HCT116 (cell line): ENCODE measurements around the gene VTI1A. TPM values are rescaled to one million over a fixed set of nuclear protein-coding genes. Genes with fewer than 3 reads are reported as not detected.

Experiments
- ATAC-seq: fragments of 200-7000 bp; cut with Tn5 transposase; 2 replicates; pipeline ENCODE4 v1.9.1; 2020; ENCODE audit warnings: mild to moderate bottlenecking, moderate library complexity
- BruUV-seq: library from RNA; stranded (reverse); fragments of 400-500 nt; replicated peaks from 2 replicates; lab custom pipeline; 2021; lab: Mats Ljungman, UMichigan
- CTCF ChIA-PET: fragments of 300-600 bp; sonication (Branson Sonifier 250); formaldehyde crosslinking; loops from one replicate; lab custom pipeline; 2021; ENCODE audit warnings: antibody characterized with exemption; lab: Charles Lee
- POLR2A ChIA-PET: fragments of 300-600, 350-600 bp; sonication (Branson Sonifier 250); formaldehyde crosslinking; loops from one replicate; lab custom pipeline; 2021; ENCODE audit warnings: antibody characterized with exemption; lab: Charles Lee
- RAD21 ChIA-PET, 2 experiments: fragments of 300-600 bp; sonication (Branson Sonifier 250); formaldehyde crosslinking; loops; one replicate each; lab custom pipeline; 2023; ENCODE audit warnings: low total read pairs in 2 of 2; ENCODE audit not compliant: uncharacterized antibody in 2 of 2, unreplicated experiment in 2 of 2, low non-redundant PET in 1 of 2; lab: Charles Lee
- DNase-seq: peaks from one replicate; pipeline ENCODE4 v3.0.0-alpha.2; 2010; ENCODE audit warnings: low read depth, low spot score
- H2AFZ ChIP-seq: fragments of 200-600 bp; shearing (Covaris generic), sonication (generic); 2 replicates; pipeline ENCODE4 v1.6.1; 2017; ENCODE audit warnings: low read depth, mixed run types, mixed read lengths, antibody characterized with exemption, low read length; ENCODE audit not compliant: poor library complexity, severe bottlenecking
- H3K27ac ChIP-seq: 2 replicates; pipeline ENCODE4 v1.5.1; 2012; ENCODE audit warnings: low read depth, low read length
- H3K27me3 ChIP-seq: fragments of 200-600 bp; sonication (generic); 2 replicates; pipeline ENCODE4 v1.6.1; 2016; ENCODE audit warnings: mixed run types, low read length, mixed read lengths; ENCODE audit not compliant: insufficient read depth
- H3K36me3 ChIP-seq, 2 experiments: fragments of 200-500 bp in 1 of 2; fragments of 200-600 bp in 1 of 2; sonication (Bioruptor generic) in 1 of 2; sonication (generic) in 1 of 2; 2 replicates each; pipeline versions ENCODE4 v1.5.1 to v1.6.1; 2014 to 2016; ENCODE audit warnings: low read length in 2 of 2, inconsistent platforms in 1 of 2, mixed read lengths in 1 of 2, mixed run types in 1 of 2; ENCODE audit not compliant: insufficient read depth in 2 of 2, control insufficient read depth in 1 of 2
- H3K4me1 ChIP-seq, 2 experiments: fragments of 200-600 bp in 1 of 2; sonication (generic) in 1 of 2; 2 replicates each; pipeline versions ENCODE4 v1.5.1 to v1.6.1; 2012 to 2017; ENCODE audit warnings: low read length in 2 of 2, inconsistent platforms in 1 of 2, mild to moderate bottlenecking in 1 of 2, mixed read lengths in 1 of 2, mixed run types in 1 of 2, moderate library complexity in 1 of 2; ENCODE audit not compliant: insufficient read depth in 2 of 2, control insufficient read depth in 1 of 2
- H3K4me2 ChIP-seq: fragments of 200-600 bp; sonication (generic); 2 replicates; pipeline ENCODE4 v1.6.1; 2017; ENCODE audit warnings: mixed run types, low read length, mixed read lengths
- H3K4me3 ChIP-seq, 2 experiments: fragments of 200-600 bp in 1 of 2; sonication (generic) in 1 of 2; replicated peaks in 1 of 2; 2 replicates each; pipeline ENCODE4 v1.5.1; 2011 to 2016; ENCODE audit warnings: low read length in 2 of 2, control low read depth in 1 of 2, low read depth in 1 of 2, mild to moderate bottlenecking in 1 of 2, mixed read lengths in 1 of 2, mixed run types in 1 of 2
- H3K79me2 ChIP-seq: fragments of 200-600 bp; sonication (generic); 2 replicates; pipeline ENCODE4 v1.6.1; 2017; ENCODE audit warnings: mild to moderate bottlenecking, mixed run types, low read length, moderate library complexity, mixed read lengths; ENCODE audit not compliant: insufficient read depth
- H3K9ac ChIP-seq: fragments of 200-600 bp; sonication (generic); 2 replicates; pipeline ENCODE4 v1.6.1; 2016; ENCODE audit warnings: low read length, mixed read lengths
- H3K9me2 ChIP-seq: fragments of 200-600 bp; sonication (generic), shearing (Covaris generic); 2 replicates; pipeline ENCODE4 v1.6.1; 2017; ENCODE audit warnings: mixed run types, mild to moderate bottlenecking, moderate library complexity; ENCODE audit not compliant: insufficient read depth
- H3K9me3 ChIP-seq, 2 experiments: fragments of 200-500 bp in 1 of 2; fragments of 200-600 bp in 1 of 2; sonication (Bioruptor generic) in 1 of 2; sonication (generic) in 1 of 2; 2 replicates each; pipeline ENCODE4 v1.6.1; 2014 to 2017; ENCODE audit warnings: low read length in 2 of 2, mixed read lengths in 2 of 2, inconsistent platforms in 1 of 2, low read depth in 1 of 2, mild to moderate bottlenecking in 1 of 2, mixed run types in 1 of 2, moderate library complexity in 1 of 2; ENCODE audit not compliant: control insufficient read depth in 1 of 2, insufficient read depth in 1 of 2
- H4K20me1 ChIP-seq: fragments of 200-600 bp; sonication (generic), shearing (Covaris generic); 2 replicates; pipeline ENCODE4 v1.6.1; 2017; ENCODE audit warnings: mixed run types, mild to moderate bottlenecking, moderate library complexity; ENCODE audit not compliant: insufficient read depth
- CBX3 ChIP-seq: IDR thresholded peaks from 2 replicates; pipeline ENCODE4 v1.6.1; 2012; ENCODE audit warnings: low read depth
- CEBPB ChIP-seq: IDR thresholded peaks from 2 replicates; pipeline ENCODE4 v1.6.1; 2012; ENCODE audit warnings: low read depth
- ELF1 ChIP-seq: IDR thresholded peaks from 2 replicates; pipeline ENCODE4 v1.6.1; 2012; ENCODE audit warnings: low read depth, borderline replicate concordance
- EZH2phosphoT487 ChIP-seq: fragments of 200-600 bp; IDR thresholded peaks from 2 replicates; pipeline ENCODE4 v1.6.1; 2018; ENCODE audit warnings: antibody characterized with exemption, borderline replicate concordance
- FOSL1 ChIP-seq: IDR thresholded peaks from 2 replicates; pipeline ENCODE4 v1.6.1; 2012; ENCODE audit warnings: low read depth
- JUND ChIP-seq: IDR thresholded peaks from 2 replicates; pipeline ENCODE4 v1.6.1; 2012
- POLR2AphosphoS5 ChIP-seq: IDR thresholded peaks from 2 replicates; pipeline ENCODE4 v1.6.1; 2011; ENCODE audit warnings: mild to moderate bottlenecking, low read depth, low read length, moderate library complexity
- REST ChIP-seq: IDR thresholded peaks from 2 replicates; pipeline ENCODE4 v1.6.1; 2012; ENCODE audit warnings: low read depth
- SIN3A ChIP-seq: IDR thresholded peaks from 2 replicates; pipeline ENCODE4 v1.6.1; 2012; ENCODE audit warnings: low read depth
- SRF ChIP-seq: IDR thresholded peaks from 2 replicates; pipeline ENCODE4 v1.6.1; 2012; ENCODE audit warnings: low read depth
- YY1 ChIP-seq: IDR thresholded peaks from 2 replicates; pipeline ENCODE4 v1.6.1; 2011; ENCODE audit warnings: low read length, low read depth, moderate library complexity, mild to moderate bottlenecking; ENCODE audit not compliant: insufficient replicate concordance; ENCODE audit errors: extremely low read depth
- ZFX ChIP-seq: fragments of 450-650 bp; IDR thresholded peaks from 2 replicates; pipeline ENCODE4 v1.6.1; 2017
- ZNF274 ChIP-seq: fragments of 200-500 bp; sonication (Bioruptor generic); IDR thresholded peaks from 2 replicates; pipeline ENCODE4 v1.6.1; 2014; ENCODE audit warnings: mild to moderate bottlenecking, low read depth, low read length, inconsistent platforms
- intact Hi-C: fragments of 100-400 bp; cut with micrococcal nuclease; formaldehyde crosslinking; loops from 2 replicates; pipeline ENCODE4 v1.10.0; 2022
- total RNA-seq: library from RNA; stranded (reverse); gene quantifications from one replicate; pipeline ENCODE4 v1.2.1, GENCODE V29; 2021; ENCODE audit not compliant: unreplicated experiment
- TF ChIP-seq, protein P1 (sequence below): IDR thresholded peaks from 2 replicates; pipeline ENCODE4 v1.6.1; 2011; ENCODE audit warnings: mild to moderate bottlenecking, low read length, moderate library complexity; ENCODE audit not compliant: insufficient replicate concordance; ENCODE audit errors: extremely low read depth

VTI1A gene
- total RNA-seq, 1 experiment from 2014 or later = 80.7 TPM

DNA sequence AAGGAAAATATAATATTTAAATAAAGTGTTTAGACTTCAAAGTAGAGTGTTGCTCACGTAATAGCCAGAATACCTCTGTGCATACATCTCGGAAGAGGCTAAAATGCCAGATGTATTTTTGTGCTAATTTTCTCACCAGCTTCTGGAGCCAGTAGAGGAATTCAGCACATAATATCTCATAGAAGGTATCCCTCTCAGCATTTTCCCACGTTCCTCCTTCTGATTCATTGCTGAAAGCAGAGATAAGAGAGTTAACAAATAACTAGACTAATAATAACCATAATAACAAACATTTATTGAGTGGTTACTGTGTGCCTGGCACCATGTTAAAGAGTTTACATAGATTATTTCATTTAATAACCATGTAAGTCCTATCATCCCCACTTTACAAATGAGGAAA lies 123.6 kb downstream of the VTI1A start:
- ChIA-PET RAD21 (interaction anchor here in 1 of 2 experiments (0.7 kb wide), 1 partner anchor 503 kb away, joined by 6 read pairs; no protein-coding TSS in a partner anchor), CTCF (no interaction called here), POLR2A (no interaction called here)
- no peaks in the 10 kb centered on the region for H4K20me1 ChIP-seq
- no peak overlapping the region for H3K4me3 ChIP-seq
- H3K79me2 ChIP-seq = peaks cover 51% of the 10 kb centered on the region
- no TSS peak for BruUV-seq
- ATAC-seq = no peak
- no peaks in the 10 kb centered on the region for H3K9me3 ChIP-seq
- H3K27me3 ChIP-seq = no peaks in the 10 kb centered on the region
- H3K36me3 ChIP-seq = no peaks in the 10 kb centered on the region; a peak in 1 of 4 replicates
- no peak for DNase-seq
- no peaks in the 10 kb centered on the region for H3K9me2 ChIP-seq
- no peak overlapping the region for H3K4me2 ChIP-seq
- peaks cover 0 to under 1% of the 10 kb centered on the region in 2 experiments; a peak in 2 of 4 replicates for H3K4me1 ChIP-seq
- H3K27ac ChIP-seq = no peak overlapping the region
- intact Hi-C loops = no loop called here
- no peak overlapping the region for H2AFZ ChIP-seq
- no peak overlapping the region for H3K9ac ChIP-seq
- no peak for TF ChIP-seq ELF1
- TF ChIP-seq FOSL1 = no peak
- TF ChIP-seq SIN3A = no peak
- TF ChIP-seq SRF = no peak
- TF ChIP-seq POLR2AphosphoS5 = no peak

DNA sequence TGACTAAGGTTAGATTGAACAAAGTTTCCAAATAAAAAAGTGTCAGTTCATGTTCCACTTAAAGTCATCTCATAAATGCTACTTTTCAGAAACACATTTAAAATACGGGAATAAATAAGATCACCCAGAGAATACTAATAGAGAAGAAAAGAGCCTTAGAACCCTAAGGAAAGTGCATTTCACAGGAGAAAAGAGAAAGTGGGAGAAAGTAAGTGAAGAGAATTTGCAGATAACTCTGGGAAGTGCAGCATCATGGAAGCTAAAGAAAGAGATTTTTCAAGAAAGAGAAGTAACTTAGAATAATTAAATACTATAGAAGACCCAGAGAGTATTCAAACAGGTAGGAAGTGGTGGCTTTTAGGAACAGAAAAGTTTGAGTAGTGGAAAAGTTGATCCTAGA lies 132.6 kb downstream of the VTI1A start:
- no peaks in the 10 kb centered on the region for H3K9me2 ChIP-seq
- BruUV-seq = no TSS peak
- RAD21 ChIA-PET = no interaction called here
- no peak overlapping the region for H3K4me2 ChIP-seq
- no peak overlapping the region for H3K27ac ChIP-seq
- CTCF ChIA-PET = no interaction called here
- ATAC-seq (no peak), DNase-seq (no peak)
- H3K4me1 ChIP-seq = peaks cover 11 to 18% of the 10 kb centered on the region in 2 experiments; a peak in 3 of 4 replicates
- no peaks in the 10 kb centered on the region for H4K20me1 ChIP-seq
- intact Hi-C loops = no loop called here
- H3K79me2 ChIP-seq = peaks cover 14% of the 10 kb centered on the region; the same call in 1 of the 2 replicates
- H3K4me3 ChIP-seq = no peak overlapping the region
- POLR2A ChIA-PET = no interaction called here
- peaks cover 0 to 11% of the 10 kb centered on the region in 2 experiments; a peak in 2 of 4 replicates for H3K36me3 ChIP-seq
- no peaks in the 10 kb centered on the region for H3K27me3 ChIP-seq
- H3K9me3 ChIP-seq = no peaks in the 10 kb centered on the region
- H2AFZ ChIP-seq = no peak overlapping the region
- no peak overlapping the region for H3K9ac ChIP-seq
- TF ChIP-seq REST (no peak), CBX3 (no peak), ZFX (no peak), CEBPB (no peak), FOSL1 (no peak), JUND (no peak), YY1 (no peak), POLR2AphosphoS5 (no peak), ZNF274 (no peak), EZH2phosphoT487 (no peak)
- TF ChIP-seq, protein P1, sequence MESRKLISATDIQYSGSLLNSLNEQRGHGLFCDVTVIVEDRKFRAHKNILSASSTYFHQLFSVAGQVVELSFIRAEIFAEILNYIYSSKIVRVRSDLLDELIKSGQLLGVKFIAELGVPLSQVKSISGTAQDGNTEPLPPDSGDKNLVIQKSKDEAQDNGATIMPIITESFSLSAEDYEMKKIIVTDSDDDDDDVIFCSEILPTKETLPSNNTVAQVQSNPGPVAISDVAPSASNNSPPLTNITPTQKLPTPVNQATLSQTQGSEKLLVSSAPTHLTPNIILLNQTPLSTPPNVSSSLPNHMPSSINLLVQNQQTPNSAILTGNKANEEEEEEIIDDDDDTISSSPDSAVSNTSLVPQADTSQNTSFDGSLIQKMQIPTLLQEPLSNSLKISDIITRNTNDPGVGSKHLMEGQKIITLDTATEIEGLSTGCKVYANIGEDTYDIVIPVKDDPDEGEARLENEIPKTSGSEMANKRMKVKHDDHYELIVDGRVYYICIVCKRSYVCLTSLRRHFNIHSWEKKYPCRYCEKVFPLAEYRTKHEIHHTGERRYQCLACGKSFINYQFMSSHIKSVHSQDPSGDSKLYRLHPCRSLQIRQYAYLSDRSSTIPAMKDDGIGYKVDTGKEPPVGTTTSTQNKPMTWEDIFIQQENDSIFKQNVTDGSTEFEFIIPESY = no peak
